Loucy (cell line): ENCODE measurements around the gene MRPS23.

Source experiments
- H2AFZ ChIP-seq: fragments of 200-600 bp; sonication (generic); 2 replicates; pipeline ENCODE4 v1.6.0; 2016; ENCODE audit warnings: antibody characterized with exemption, mild to moderate bottlenecking, low read length, moderate library complexity
- H3F3A ChIP-seq: fragments of 200-600 bp; 2 replicates; pipeline ENCODE4 v1.6.0; 2016; ENCODE audit warnings: antibody characterized with exemption, low read depth, mild to moderate bottlenecking
- H3K27me3 ChIP-seq: fragments of 200-600 bp; sonication (generic); 2 replicates; pipeline ENCODE4 v1.6.1; 2014; ENCODE audit warnings: low read length, mild to moderate bottlenecking; ENCODE audit not compliant: insufficient read depth, poor library complexity, severe bottlenecking
- H3K36me3 ChIP-seq: fragments of 200-600 bp; sonication (generic); 2 replicates; pipeline ENCODE4 v1.6.1; 2016; ENCODE audit warnings: low read length; ENCODE audit not compliant: insufficient read depth
- H3K4me1 ChIP-seq: fragments of 200-600 bp; sonication (generic); 2 replicates; pipeline ENCODE4 v1.5.1; 2014; ENCODE audit warnings: low read length, mild to moderate bottlenecking; ENCODE audit not compliant: insufficient read depth, poor library complexity, severe bottlenecking
- H3K4me2 ChIP-seq: fragments of 200-600 bp; sonication (generic); 2 replicates; pipeline ENCODE4 v1.6.0; 2014; ENCODE audit warnings: antibody characterized with exemption, low read length, low read depth, mild to moderate bottlenecking; ENCODE audit not compliant: poor library complexity, severe bottlenecking
- H3K4me3 ChIP-seq: fragments of 200-600 bp; sonication (generic); 2 replicates; pipeline ENCODE4 v1.5.1; 2014; ENCODE audit warnings: low read length, mild to moderate bottlenecking, mixed read lengths; ENCODE audit not compliant: poor library complexity, severe bottlenecking
- H3K79me2 ChIP-seq: fragments of 200-600 bp; sonication (generic); 2 replicates; pipeline ENCODE4 v1.6.1; 2014; ENCODE audit warnings: low read length; ENCODE audit not compliant: insufficient read depth
- H3K9ac ChIP-seq: fragments of 200-600 bp; sonication (generic); 2 replicates; pipeline ENCODE4 v1.6.0; 2014; ENCODE audit warnings: mild to moderate bottlenecking, low read depth, low read length, moderate library complexity; ENCODE audit not compliant: poor library complexity, severe bottlenecking
- H3K9me2 ChIP-seq: fragments of 200-600 bp; sonication (generic); replicated peaks from 2 replicates; pipeline ENCODE4 v1.6.1; 2016; ENCODE audit warnings: low read depth, low read length, mixed read lengths
- H3K9me3 ChIP-seq: fragments of 200-600 bp; sonication (generic); 2 replicates; pipeline ENCODE4 v1.6.1; 2014; ENCODE audit warnings: mild to moderate bottlenecking, antibody characterized with exemption, low read length, low read depth; ENCODE audit not compliant: insufficient read depth
- H4K20me1 ChIP-seq: fragments of 200-600 bp; sonication (generic); 2 replicates; pipeline ENCODE4 v1.6.0; 2014; ENCODE audit warnings: antibody characterized with exemption, low read length, mild to moderate bottlenecking; ENCODE audit not compliant: insufficient read depth, poor library complexity, severe bottlenecking
- CTCF ChIP-seq: fragments of 200-600 bp; sonication (generic); conservative IDR thresholded peaks from 2 replicates; pipeline ENCODE4 v1.5.1; 2014; ENCODE audit warnings: mild to moderate bottlenecking, antibody characterized with exemption, low read length
- EZH2phosphoT487 ChIP-seq: fragments of 200-600 bp; IDR thresholded peaks from 2 replicates; pipeline ENCODE4 v1.6.1; 2018; ENCODE audit warnings: antibody characterized with exemption, mild to moderate bottlenecking, moderate library complexity, borderline replicate concordance

The MRPS23 gene

GRCh38 chr17:57877803-57878377 is 28.0 kb upstream of the MRPS23 start:
- H3K9ac ChIP-seq = no peak overlapping the region
- no peaks in the 10 kb centered on the region for H3K27me3 ChIP-seq
- H3K36me3 ChIP-seq = no peaks in the 10 kb centered on the region
- H3K9me2 ChIP-seq = no peaks in the 10 kb centered on the region
- peaks cover 54% of the 10 kb centered on the region for H3K4me1 ChIP-seq
- no peaks in the 10 kb centered on the region for H3K9me3 ChIP-seq
- TF ChIP-seq CTCF (no peak), EZH2phosphoT487 (no peak)
- H4K20me1 ChIP-seq = no peaks in the 10 kb centered on the region
- no peak overlapping the region for H3K4me2 ChIP-seq
- 0 out of 2 replicates have a peak, but pooled peaks cover 4% of the 10 kb centered on the region for H3F3A ChIP-seq
- no peak overlapping the region for H3K4me3 ChIP-seq
- no peak overlapping the region for H2AFZ ChIP-seq
- no peaks in the 10 kb centered on the region for H3K79me2 ChIP-seq

GRCh38 chr17:57876866-57877237 is 27.0 kb upstream of the MRPS23 start:
- H3K27me3 ChIP-seq = no peaks in the 10 kb centered on the region
- H3K4me1 ChIP-seq = peaks cover 63% of the 10 kb centered on the region
- H3F3A ChIP-seq = 0 out of 2 replicates have a peak, but pooled peaks cover 4% of the 10 kb centered on the region
- peak overlapping the region; percentile 34 for H3K9ac ChIP-seq
- H3K79me2 ChIP-seq = no peaks in the 10 kb centered on the region
- H4K20me1 ChIP-seq = no peaks in the 10 kb centered on the region
- H3K4me3 ChIP-seq = peak overlapping the region; percentile 7
- no peaks in the 10 kb centered on the region for H3K9me3 ChIP-seq
- peak overlapping the region; percentile 52 for H3K4me2 ChIP-seq
- H3K9me2 ChIP-seq = no peaks in the 10 kb centered on the region
- H3K36me3 ChIP-seq = no peaks in the 10 kb centered on the region
- TF ChIP-seq CTCF (no peak), EZH2phosphoT487 (no peak)
- no peak overlapping the region for H2AFZ ChIP-seq

GRCh38 chr17:57876023-57876865 is 26.4 kb upstream of the MRPS23 start:
- Histone ChIP-seq H3K27me3 (no peaks in the 10 kb centered on the region), H2AFZ (peak overlapping the region; percentile 4; the same call in 1 of the 2 replicates), H3K9ac (peak overlapping the region; percentile 34), H3K4me3 (no peak overlapping the region), H3K4me1 (peaks cover 63% of the 10 kb centered on the region), H3F3A (0 out of 2 replicates have a peak, but pooled peaks cover 4% of the 10 kb centered on the region), H3K4me2 (peak overlapping the region; percentile 52), H3K9me3 (no peaks in the 10 kb centered on the region), H3K9me2 (no peaks in the 10 kb centered on the region), H3K36me3 (no peaks in the 10 kb centered on the region), H4K20me1 (no peaks in the 10 kb centered on the region), H3K79me2 (no peaks in the 10 kb centered on the region)
- no peak for TF ChIP-seq EZH2phosphoT487
- no peak for TF ChIP-seq CTCF
